Retinal pigment epithelial cell (primary cell): ENCODE measurements around the gene RXRA.

ENCODE experiments used
- DNase-seq: peaks from one replicate; pipeline ENCODE4 v3.0.0-alpha.2; 2010; ENCODE audit warnings: low read depth
- H3K4me3 ChIP-seq: 2 replicates; pipeline ENCODE4 v1.5.1; 2011; ENCODE audit warnings: mild to moderate bottlenecking, low read length, control low read depth, moderate library complexity
- CTCF ChIP-seq: conservative IDR thresholded peaks from 2 replicates; pipeline ENCODE4 v1.5.1; 2011; ENCODE audit warnings: low read depth, low read length, control low read depth, inconsistent platforms

RXRA gene

GRCh38 chr9:134360180-134360759, 34.0 kb downstream of the RXRA start:
- H3K4me3 ChIP-seq, result no peak overlapping the region
- no peak for TF ChIP-seq CTCF
- no peak for DNase-seq

- TF ChIP-seq CTCF, result no peak
- peak; percentile 42 for DNase-seq
- no peak overlapping the region for H3K4me3 ChIP-seq
These were observed 34.6 kb downstream of the RXRA start for GRCh38 chr9:134360897-134361296.

GRCh38 chr9:134361426-134361825, 35.2 kb downstream of the RXRA start:
- no peak for DNase-seq
- no peak overlapping the region for H3K4me3 ChIP-seq
- no peak for TF ChIP-seq CTCF

GRCh38 chr9:134361843-134362414, 35.7 kb downstream of the RXRA start:
- no peak overlapping the region for H3K4me3 ChIP-seq
- no peak for TF ChIP-seq CTCF
- DNase-seq, result no peak

GRCh38 chr9:134363450-134363849, 37.2 kb downstream of the RXRA start:
- no peak overlapping the region for H3K4me3 ChIP-seq
- DNase-seq, result no peak
- no peak for TF ChIP-seq CTCF

- TF ChIP-seq CTCF, result no peak
- no peak for DNase-seq
- H3K4me3 ChIP-seq, result no peak overlapping the region
These were observed 38.3 kb downstream of the RXRA start for GRCh38 chr9:134364391-134365114.
